RWPE2 (cell line): ENCODE results near the gene THTPA.

Experiments used
- ATAC-seq: fragments of 200-7000 bp; cut with Tn5 transposase; 3 replicates; pipeline ENCODE4 v1.9.1; 2021; ENCODE audit warnings: low read depth
- DNase-seq: peaks from one replicate; pipeline ENCODE4 v3.0.0-alpha.2; 2020; ENCODE audit warnings: low spot score
- H3K27ac ChIP-seq: fragments of 450-650 bp; 2 replicates; pipeline ENCODE4 v1.5.1; 2017; ENCODE audit warnings: mild to moderate bottlenecking; ENCODE audit not compliant: poor library complexity, severe bottlenecking
- H3K27me3 ChIP-seq: fragments of 250-450 bp; sonication (Bioruptor Pico); 2 replicates; pipeline ENCODE4 v1.5.1; 2021; ENCODE audit warnings: mild to moderate bottlenecking, moderate library complexity; ENCODE audit not compliant: insufficient read depth, poor library complexity, severe bottlenecking
- H3K36me3 ChIP-seq: fragments of 250-450 bp; sonication (Bioruptor Pico); 2 replicates; pipeline ENCODE4 v1.5.1; 2020; ENCODE audit warnings: low read depth, mild to moderate bottlenecking, moderate library complexity
- H3K4me1 ChIP-seq: fragments of 250-450 bp; sonication (Bioruptor Pico); 2 replicates; pipeline ENCODE4 v1.5.1; 2021; ENCODE audit warnings: mild to moderate bottlenecking, moderate library complexity; ENCODE audit not compliant: insufficient read depth, poor library complexity, severe bottlenecking
- H3K4me3 ChIP-seq: fragments of 250-450 bp; sonication (Bioruptor Pico); 2 replicates; pipeline ENCODE4 v1.5.1; 2021; ENCODE audit warnings: mild to moderate bottlenecking, moderate library complexity; ENCODE audit not compliant: severe bottlenecking
- H3K9me3 ChIP-seq: fragments of 250-450 bp; sonication (Bioruptor Pico); 2 replicates; pipeline ENCODE4 v1.5.1; 2021; ENCODE audit warnings: mild to moderate bottlenecking, moderate library complexity; ENCODE audit not compliant: severe bottlenecking
- TF ChIP-seq, protein P1 (sequence below): fragments of 450-650 bp; IDR thresholded peaks from one replicate; pipeline ENCODE4 v1.5.1; 2017; ENCODE audit warnings: mild to moderate bottlenecking, moderate library complexity; ENCODE audit not compliant: poor library complexity, severe bottlenecking

The THTPA gene

DNA sequence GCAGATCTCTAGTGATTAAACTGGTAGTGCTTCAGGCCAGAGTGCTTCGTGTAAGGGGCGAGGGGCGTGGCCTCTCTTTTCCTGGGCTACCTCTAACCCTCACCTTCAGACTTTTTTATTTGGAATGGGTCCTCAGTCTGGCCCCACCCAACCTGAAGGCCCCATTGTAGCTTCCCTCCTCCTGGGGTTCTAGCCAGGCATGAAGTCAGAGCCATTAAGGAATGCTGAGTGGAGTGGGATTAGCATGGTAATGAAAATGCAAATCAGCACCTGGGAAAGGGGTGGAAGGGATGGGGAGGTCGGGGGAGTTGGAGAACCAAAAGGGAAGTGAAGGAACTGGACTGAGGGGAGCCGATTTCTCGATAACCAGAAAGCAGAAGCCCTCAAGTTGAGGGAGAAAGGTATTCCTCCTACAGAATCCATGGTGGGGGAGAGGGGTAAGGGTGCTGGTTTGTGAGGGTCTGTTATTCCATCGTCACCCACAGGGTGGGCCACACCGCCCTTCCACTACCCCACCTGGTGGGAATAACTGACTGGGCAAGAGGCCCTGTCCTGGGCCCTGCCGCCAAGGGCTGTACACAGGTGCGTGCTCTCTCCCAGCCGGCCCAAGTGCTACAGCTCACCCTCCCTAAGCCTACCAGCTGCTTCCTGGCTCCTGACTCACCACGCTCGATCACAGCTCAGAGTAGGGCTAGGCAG is 18.6 kb upstream of the THTPA start:
- Histone ChIP-seq H3K4me3 (no peak overlapping the region), H3K4me1 (no peaks in the 10 kb centered on the region), H3K9me3 (no peaks in the 10 kb centered on the region), H3K36me3 (no peaks in the 10 kb centered on the region), H3K27me3 (no peaks in the 10 kb centered on the region), H3K27ac (no peak overlapping the region)
- ATAC-seq (peak; percentile 91), DNase-seq (no peak)
- TF ChIP-seq, protein P1, sequence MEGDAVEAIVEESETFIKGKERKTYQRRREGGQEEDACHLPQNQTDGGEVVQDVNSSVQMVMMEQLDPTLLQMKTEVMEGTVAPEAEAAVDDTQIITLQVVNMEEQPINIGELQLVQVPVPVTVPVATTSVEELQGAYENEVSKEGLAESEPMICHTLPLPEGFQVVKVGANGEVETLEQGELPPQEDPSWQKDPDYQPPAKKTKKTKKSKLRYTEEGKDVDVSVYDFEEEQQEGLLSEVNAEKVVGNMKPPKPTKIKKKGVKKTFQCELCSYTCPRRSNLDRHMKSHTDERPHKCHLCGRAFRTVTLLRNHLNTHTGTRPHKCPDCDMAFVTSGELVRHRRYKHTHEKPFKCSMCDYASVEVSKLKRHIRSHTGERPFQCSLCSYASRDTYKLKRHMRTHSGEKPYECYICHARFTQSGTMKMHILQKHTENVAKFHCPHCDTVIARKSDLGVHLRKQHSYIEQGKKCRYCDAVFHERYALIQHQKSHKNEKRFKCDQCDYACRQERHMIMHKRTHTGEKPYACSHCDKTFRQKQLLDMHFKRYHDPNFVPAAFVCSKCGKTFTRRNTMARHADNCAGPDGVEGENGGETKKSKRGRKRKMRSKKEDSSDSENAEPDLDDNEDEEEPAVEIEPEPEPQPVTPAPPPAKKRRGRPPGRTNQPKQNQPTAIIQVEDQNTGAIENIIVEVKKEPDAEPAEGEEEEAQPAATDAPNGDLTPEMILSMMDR = no peak

DNA sequence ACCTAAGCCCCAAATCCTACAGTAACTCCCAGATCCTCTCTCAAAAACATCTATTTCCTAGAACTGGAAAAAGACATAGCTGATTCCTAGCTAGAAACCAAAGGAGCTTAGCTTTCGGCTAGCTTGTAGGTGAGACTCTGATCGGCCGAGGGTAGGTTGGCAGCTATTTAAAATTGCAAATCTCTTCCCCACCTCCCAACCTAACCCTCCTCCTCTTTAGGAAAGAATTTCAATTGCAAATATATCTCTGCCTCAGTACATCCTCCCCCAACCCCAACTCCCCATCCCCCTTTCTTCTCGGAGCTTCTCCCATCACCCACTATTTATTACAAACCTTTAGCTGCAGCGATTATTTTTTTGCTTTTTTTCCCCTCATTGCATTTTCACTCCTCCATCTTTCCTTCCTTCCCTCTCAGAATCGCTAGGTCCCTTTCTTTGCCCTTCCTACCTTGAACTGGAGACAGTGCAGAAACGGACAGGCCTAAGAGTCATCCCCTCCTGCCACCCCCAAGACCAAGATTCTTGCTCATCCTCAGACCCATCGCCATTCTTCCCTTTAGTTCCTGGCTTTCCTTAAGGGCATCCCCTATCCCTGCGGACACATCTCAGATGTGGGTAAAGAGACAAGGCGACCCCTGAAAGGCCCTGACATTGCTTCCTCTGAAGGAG is 17.9 kb upstream of the THTPA start:
- no peaks in the 10 kb centered on the region for H3K4me1 ChIP-seq
- no peak overlapping the region for H3K27ac ChIP-seq
- H3K36me3 ChIP-seq = no peaks in the 10 kb centered on the region
- H3K9me3 ChIP-seq = no peaks in the 10 kb centered on the region
- ATAC-seq (no peak), DNase-seq (no peak)
- no peak overlapping the region for H3K4me3 ChIP-seq
- no peaks in the 10 kb centered on the region for H3K27me3 ChIP-seq
- TF ChIP-seq, protein P1 = no peak

DNA sequence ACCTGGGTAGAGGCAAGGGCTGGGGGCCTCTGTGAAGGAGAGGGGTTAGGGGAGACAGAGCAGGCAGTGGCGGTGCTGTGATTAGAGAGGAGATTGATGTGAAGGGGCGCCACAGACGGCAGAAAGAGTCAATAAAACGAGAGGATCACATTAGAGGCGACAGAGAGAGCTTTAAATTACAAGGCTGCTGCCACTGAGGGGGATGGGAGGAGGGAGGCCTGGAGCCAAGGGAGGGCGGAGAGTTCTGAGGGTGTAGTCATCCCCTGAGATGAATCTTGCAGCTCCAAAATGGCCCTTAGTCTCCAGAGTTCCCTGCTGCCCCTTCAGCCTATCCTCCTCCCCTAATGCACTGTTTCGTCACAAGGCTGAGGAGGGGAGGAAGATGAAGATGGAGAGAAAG is 17.3 kb upstream of the THTPA start:
- H3K4me3 ChIP-seq = no peak overlapping the region
- H3K27ac ChIP-seq = no peak overlapping the region
- H3K36me3 ChIP-seq = no peaks in the 10 kb centered on the region
- DNase-seq (no peak), ATAC-seq (0 out of 3 replicates have a peak, but pooled peaks have one; percentile 32)
- TF ChIP-seq, protein P1 = no peak
- no peaks in the 10 kb centered on the region for H3K27me3 ChIP-seq
- H3K4me1 ChIP-seq = no peaks in the 10 kb centered on the region
- H3K9me3 ChIP-seq = no peaks in the 10 kb centered on the region

DNA sequence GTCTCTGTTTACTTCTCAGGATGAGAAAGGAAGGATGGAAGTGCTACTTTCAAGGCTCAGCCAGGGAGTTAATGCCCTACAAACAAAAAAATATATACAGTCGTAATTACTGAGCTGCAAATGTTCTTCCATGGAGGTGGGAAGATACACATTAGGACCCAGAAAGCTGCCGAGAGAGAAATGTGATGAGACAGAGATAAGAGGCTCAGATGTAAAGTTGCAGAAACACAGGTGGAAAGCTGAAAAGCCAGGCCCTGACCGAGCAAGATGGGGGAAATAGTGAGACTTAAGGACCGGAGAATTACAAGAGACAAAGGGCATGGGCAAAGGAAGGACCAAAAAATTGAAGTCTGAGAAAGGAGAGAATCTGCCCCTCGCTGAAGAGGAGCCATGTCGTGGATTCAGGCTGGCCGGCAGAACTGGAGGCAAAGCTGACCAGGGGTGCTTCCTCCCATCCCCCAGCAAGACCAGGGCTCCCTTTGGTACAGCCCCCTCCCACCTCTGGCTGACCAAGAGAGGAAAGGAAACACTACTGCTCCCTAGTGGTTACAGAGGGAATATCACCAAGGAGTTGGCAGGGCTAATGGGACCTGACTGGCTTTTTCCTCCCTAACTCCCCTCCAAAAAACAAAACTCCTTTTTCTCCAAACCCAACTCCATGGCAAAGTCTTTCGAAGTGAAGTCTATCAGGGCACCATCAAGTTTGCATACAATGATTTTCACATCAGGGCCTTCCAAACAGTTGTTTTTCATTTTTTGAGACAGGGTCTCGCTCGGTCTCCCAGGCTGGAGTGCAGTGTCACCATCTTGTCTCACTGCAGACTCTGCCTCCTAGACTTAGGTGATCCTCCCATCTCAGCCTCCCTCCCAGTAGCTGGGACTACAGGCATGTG is 16.6 kb upstream of the THTPA start:
- no peaks in the 10 kb centered on the region for H3K36me3 ChIP-seq
- no peaks in the 10 kb centered on the region for H3K9me3 ChIP-seq
- H3K4me1 ChIP-seq = no peaks in the 10 kb centered on the region
- no peak overlapping the region for H3K27ac ChIP-seq
- TF ChIP-seq, protein P1 = peak; percentile 74
- DNase-seq (no peak), ATAC-seq (peak; percentile 32; the same call in 1 of the 3 replicates)
- no peak overlapping the region for H3K4me3 ChIP-seq
- no peaks in the 10 kb centered on the region for H3K27me3 ChIP-seq
